Limb (tissue), 2 donors: Measurements from ENCODE around the gene LILRA1.
"Not testable (repeated sequence)": the region's sequence is repeated elsewhere in the genome, so short reads cannot be mapped to it uniquely, and the experiment has no call there.

Experiments
- DNase-seq, 2 donors: peaks; one replicate each; pipeline ENCODE4 v3.0.0-alpha.2; 2016; ENCODE audit errors: extremely low spot score in 2 of 2

LILRA1 gene

DNA sequence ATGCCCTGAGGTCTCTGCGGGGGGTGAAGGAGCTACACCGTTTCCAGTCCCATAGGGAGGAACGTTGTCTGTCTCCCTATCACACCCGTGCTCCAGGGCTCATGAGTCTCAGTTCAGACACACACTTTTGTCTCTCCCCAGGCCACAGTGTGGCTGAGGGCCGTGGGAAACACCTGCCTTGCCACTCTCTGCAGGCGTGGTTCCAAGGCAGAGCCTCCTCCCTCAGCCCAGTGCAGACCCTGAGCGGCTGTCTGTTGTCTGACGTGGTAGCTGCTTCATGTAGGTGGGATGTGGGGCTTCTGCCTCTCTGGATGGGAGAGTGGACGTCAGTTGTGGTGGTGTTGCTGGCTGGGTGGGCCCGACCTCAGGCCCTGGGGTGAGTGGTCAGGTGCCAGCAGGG is 30.8 kb downstream of the LILRA1 start:
- DNase-seq, result not testable (repeated sequence)

DNA sequence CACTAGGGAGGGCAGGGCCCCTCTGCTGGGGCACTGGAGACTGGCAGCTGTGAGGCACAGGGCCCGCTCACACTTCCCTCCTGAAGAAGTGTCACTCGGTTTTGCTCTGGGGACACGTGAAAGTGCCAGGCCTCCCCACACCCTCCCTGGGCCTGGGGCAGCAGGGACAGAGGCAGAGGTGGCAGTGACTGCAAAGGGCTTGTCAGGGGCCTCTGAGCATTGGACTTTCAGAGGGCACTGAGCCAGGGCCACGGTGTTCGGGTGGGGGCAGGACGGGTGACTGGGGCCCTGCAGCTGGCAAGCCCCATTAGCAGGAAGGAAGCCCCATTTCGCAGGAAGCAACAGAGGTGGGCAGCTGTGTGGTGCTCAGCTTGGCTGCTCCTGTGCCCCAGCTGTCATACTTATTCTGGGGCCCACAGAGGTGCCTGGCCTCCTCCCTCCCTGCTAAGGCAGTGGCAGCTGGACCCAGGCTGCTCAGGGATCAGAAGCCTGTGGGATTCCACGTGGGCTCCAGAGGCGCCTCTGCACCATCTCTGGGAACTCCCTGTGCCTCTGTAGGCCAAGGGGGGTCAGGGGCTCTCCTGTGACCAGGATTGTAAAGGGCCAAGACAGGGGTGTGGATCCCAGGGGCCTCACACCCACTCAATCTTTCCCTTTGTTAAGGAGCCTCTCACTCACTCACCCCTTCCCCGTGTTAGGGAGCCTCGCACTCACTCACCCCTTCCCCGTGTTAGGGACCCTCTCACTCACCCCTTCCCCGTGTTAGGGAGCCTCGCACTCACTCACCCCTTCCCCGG is 31.7 kb downstream of the LILRA1 start:
- DNase-seq, result not testable (repeated sequence)

DNA sequence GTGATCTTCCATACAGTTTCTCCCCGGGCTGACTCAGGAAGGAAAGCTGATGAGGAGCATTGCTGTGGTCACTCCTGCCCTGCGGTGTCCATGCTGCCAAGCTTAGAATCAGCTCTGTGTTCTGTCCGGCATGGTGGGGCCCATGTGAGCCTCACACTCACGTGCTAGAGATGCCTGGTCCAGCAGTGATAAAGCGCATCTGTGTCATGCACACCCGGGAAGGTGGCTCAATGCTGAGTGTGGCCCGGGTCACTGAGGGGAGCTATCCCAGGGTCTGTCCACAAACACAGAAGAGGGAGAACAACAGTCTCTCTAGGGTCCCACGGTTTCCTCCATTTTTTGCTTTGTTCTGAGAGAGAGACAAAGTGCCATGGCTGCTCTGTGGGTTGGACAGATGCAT is 33.3 kb downstream of the LILRA1 start:
- no peak for DNase-seq

DNA sequence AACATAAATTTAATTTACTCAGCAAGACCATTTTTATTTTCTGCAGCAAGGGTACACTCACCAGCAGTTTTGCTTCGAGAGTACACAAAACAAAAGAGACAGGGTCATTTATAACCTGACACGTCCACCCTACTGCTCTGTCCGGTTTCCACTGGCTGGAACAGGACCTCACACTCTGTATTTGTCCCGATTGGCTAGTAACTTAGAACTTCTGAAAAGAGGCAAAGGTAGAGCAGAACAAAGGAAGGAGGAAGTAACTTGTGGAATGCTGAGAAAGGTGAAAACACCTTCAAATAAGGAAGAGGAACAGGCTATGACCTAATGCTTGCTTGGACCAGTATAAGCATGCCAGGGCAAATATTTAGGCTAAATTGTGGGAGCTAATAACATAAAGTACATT is 34.5 kb downstream of the LILRA1 start:
- DNase-seq, result not testable (repeated sequence)

DNA sequence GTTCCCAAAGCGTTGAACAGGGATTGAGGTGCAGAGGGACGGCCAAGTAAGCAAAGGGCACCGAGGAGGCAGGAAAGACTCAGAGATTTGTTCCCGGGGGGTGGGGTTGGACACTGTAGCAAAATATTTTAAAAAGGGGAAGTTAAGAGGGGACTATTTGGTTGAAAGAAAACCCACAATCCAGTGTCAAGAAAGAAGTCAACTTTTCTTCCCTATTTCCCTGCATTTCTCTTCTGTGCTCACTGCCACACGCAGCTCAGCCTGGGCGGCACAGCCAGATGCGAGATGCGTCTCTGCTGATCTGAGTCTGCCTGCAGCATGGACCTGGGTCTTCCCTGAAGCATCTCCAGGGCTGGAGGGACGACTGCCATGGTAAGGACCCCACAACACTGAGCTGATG is 36.8 kb downstream of the LILRA1 start, which contains the start of gene LILRB1:
LILRB1 (plus strand) TSS at position 223 of the 400 bp plus-strand sequence. CDS start 590 bp downstream, outside the sequence.
- DNase-seq, result not testable (repeated sequence)

DNA sequence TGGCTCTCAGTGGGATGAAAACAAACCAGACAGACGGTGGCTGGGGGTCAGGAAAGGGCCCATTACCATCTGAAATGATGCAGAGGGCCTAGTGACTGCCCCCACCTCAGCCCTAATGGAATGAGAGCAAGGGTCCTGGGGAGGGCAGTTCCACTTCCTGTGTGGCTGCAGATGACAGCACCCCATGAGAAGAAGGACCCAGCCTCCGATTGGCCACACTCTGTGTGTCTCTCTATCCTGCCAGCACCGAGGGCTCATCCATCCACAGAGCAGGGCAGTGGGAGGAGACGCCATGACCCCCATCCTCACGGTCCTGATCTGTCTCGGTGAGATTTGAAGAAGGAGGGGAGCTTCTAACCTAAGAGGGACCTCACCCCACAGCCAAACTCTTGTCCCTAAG is 37.4 kb downstream of the LILRA1 start:
- no peak for DNase-seq

DNA sequence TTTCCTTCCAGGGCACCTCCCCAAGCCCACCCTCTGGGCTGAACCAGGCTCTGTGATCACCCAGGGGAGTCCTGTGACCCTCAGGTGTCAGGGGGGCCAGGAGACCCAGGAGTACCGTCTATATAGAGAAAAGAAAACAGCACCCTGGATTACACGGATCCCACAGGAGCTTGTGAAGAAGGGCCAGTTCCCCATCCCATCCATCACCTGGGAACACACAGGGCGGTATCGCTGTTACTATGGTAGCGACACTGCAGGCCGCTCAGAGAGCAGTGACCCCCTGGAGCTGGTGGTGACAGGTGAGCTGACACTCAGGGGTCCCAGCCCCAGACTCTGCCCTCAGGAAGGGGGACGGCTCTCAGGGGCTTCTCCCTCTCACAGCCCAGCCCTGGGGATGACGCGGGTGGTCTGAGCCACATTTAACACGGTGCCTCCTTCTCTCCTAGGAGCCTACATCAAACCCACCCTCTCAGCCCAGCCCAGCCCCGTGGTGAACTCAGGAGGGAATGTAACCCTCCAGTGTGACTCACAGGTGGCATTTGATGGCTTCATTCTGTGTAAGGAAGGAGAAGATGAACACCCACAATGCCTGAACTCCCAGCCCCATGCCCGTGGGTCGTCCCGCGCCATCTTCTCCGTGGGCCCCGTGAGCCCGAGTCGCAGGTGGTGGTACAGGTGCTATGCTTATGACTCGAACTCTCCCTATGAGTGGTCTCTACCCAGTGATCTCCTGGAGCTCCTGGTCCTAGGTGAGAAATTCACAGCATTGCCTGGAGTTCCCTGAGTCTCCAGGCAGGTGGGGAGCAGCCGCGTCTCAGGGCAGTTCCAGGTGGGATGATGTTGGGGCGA is 38.3 kb downstream of the LILRA1 start:
- not testable (repeated sequence) for DNase-seq

DNA sequence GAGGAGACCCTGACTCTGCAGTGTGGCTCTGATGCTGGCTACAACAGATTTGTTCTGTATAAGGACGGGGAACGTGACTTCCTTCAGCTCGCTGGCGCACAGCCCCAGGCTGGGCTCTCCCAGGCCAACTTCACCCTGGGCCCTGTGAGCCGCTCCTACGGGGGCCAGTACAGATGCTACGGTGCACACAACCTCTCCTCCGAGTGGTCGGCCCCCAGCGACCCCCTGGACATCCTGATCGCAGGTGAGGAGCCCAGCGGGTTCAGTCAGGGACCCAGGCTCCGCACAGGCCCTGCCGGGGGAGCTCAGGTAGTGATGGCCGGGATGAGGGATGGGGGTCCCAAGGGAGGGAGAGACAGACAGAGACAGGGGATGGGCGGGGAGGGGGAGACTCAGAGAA is 39.1 kb downstream of the LILRA1 start:
- not testable (repeated sequence) for DNase-seq

DNA sequence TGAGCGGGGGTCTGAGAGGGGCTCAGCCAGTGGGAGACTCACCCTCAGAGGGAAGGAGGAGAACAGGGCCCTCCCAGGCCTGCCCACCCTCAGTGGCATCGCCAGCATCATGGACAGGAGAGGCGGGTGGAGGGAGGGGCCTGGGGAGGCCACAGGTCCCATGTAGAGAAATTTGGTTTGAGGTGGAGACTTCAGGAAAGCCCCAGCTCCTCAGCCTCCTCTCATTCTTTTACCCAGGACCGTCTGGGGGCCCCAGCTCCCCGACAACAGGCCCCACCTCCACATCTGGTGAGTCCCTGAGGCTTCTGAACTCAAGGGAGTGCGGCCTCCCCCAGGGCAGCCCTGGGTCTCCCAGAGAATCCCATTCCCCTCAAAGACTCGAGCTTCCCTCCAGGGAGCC is 40.0 kb downstream of the LILRA1 start:
- no peak for DNase-seq

DNA sequence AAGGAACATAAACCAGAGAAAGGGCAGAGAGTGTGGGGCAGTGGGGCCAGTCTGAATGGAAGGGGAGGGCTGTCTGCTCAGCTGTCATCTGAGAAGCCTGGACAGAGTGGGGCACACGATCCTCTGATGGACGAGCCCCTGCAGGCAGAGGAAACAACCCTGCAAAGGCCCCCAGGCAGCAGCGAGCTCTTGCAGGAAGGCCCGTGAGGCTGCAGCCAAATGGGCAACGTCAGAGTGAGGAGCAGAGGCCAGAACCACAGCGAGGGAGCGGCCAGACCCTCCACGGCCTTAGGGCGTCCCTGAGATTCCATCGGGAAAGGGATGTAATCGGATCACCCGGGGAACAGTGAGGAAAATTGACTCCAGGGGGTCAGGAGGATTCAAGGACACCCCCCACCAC is 42.6 kb downstream of the LILRA1 start:
- DNase-seq, result not testable (repeated sequence)

DNA sequence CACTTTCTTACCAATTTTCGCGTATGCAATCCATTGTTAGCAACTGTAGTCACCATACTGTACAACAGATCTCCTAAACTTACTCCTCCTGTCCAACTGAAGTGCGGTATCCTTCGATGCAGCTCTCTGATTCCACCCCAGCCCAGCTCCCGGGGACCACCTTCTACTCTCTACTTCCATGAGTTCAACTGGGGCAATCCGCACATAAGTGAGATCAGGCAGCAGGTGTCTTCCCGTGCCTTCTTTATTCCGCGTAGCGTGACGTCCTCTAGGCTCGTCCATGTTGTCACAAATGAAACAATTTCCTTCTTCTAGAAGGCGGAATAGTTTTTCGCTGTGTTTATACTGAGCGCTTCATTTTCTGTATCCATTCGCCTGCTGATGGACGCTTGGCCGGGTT is 45.3 kb downstream of the LILRA1 start:
- DNase-seq, result no peak

DNA sequence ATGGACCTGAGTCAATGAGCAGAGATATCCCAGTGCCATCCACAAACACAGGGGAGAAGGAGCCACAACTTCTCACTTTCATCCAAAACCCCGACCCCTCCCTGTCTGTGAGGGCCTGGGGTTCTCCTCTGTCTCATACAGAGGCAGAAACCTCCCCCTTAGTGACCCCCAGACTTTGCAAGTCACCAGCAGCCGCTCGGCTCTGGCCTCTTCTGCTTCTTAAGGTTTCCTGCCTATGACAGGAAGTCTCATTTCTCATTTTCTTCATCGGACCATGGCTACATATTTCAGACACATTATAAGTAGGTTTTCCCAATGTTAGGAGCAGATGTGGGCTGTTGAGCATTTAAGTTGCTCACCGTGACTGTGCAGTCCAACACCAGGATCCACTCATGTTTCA is 49.5 kb downstream of the LILRA1 start:
- not testable (repeated sequence) for DNase-seq

DNA sequence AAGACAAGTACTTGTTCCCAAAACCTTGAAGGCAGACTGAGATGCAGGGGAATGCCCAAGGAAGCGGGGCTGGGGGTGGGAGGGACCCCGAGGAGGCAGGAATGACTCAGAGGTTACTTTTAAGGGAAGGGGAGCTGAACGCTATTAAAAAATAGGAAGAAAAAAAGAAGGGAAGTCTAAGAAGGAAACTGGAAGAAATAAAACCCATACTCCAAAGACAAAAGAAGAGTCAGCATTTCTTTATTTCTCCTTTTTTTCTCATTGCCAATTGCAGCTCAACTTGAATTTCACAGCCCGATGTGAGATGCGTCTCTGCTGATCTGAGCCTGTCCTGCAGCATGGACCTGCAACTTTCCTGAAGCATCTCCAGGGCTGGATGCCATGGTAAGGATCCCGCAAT is 50.2 kb downstream of the LILRA1 start:
- DNase-seq, result not testable (repeated sequence)

DNA sequence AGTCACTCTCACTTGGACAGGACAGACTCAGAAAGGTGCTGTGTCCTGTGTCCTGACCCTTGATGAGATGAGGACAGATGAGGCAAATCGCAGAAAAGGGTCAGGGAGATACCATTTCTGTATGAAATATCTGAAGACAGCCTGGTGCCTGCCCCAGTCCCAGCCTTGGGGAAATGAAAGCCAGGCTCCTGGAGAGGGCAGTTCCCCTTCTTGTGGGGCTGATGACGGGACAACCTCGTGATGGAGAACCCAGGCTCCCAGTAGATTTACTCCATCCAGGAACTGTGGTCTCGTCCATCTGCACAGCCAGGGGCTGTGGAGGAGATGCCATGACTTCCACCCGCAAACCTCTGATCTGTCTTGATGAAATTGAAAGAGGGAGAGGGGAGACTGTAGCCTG is 50.6 kb downstream of the LILRA1 start:
- DNase-seq, result no peak

DNA sequence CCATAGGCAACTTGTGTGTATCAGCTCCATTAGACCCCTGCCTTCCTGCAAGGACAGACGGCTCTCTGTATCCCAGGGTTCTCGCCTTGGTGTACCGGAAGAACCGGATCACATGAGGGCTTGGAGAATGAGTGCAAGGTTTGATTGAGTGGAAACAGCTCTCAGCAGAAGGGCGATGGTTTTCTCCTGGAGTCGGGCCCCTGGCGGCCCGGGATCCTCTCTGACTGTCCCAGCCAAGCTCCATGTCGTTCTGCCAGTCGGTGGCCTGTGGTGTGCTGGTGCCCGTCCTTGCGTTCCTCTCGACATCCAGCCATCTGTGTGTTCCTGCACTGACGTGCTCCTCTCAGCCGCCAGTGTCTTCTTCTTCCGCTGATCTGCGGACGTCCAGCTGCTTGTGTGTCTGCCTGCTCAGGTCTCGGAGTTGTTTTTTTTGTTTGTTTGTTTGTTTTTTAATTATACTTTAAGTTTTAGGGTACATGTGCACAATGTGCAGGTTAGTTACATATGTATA is 53.0 kb downstream of the LILRA1 start:
- no peak for DNase-seq

DNA sequence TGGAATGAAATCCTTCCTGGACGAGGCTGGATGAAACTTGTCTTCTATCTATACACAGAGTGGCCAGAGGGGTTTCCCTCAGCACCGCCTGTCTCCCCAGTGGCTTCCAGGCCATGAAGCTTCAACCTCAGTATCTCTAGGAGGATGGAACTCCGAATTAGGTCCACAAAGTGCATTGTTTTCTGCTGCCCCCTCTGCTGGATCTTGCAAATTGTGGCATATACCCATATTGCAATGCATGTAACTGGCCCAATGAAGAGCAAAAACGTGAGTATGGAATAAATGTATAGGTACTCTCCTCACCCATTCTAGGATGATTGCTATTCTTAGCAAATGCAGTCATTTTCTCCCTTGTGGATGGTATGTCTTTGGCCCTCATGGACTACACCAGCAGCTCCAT is 54.7 kb downstream of the LILRA1 start:
- DNase-seq, result no peak

DNA sequence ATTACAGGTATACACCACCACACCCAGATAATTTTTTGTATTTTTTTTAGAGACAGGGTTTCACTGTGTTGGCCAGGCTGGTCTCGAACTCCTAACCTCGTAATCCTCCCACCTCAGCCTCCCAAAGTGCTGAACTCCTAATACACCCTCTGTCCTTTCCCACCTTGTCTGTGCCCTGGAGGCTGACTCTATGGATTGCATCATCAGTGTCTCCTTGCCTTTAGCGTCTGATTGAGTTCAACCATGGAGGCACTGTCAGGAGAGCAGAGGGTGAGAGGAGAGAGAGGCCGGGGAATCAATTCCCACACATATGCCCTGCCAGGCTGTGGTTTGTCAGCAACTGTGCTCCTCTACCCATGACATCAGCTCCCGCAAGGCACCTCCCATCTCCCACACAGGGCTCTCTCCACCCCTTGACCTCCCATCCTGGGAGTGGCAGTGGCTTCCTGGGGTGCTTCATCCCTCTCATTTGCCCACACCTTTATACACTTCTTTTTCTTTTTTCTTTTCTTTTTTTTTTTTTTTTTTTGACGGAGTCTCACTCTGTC is 56.8 kb downstream of the LILRA1 start:
- DNase-seq, result no peak
